Neural crest cell (in vitro differentiated cells): ENCODE results near the gene MRAP2. TPM values are rescaled to one million over a fixed set of nuclear protein-coding genes. Genes with fewer than 3 reads are reported as not detected.

Experiments used
- DNase-seq: peaks from one replicate; pipeline ENCODE4 v3.0.0; 2021; ENCODE audit warnings: low read depth, mixed read lengths, low spot score
- H3K27ac Mint-ChIP-seq: one replicate; pipeline ENCODE4 v1.8.0; 2021; ENCODE audit warnings: mild to moderate bottlenecking, mixed read lengths; ENCODE audit not compliant: unreplicated experiment
- H3K27me3 Mint-ChIP-seq: 2 replicates; pipeline ENCODE4 v1.8.0; 2021; ENCODE audit warnings: low read depth, mild to moderate bottlenecking, mixed read lengths
- H3K36me3 Mint-ChIP-seq: 2 replicates; pipeline ENCODE4 v1.8.0; 2021; ENCODE audit warnings: low read depth, mild to moderate bottlenecking, mixed read lengths
- H3K4me1 Mint-ChIP-seq: 2 replicates; pipeline ENCODE4 v1.8.0; 2021; ENCODE audit warnings: mixed read lengths
- H3K4me3 Mint-ChIP-seq: one replicate; pipeline ENCODE4 v1.8.0; 2021; ENCODE audit warnings: mild to moderate bottlenecking, mixed read lengths
- H3K9me3 Mint-ChIP-seq: 2 replicates; pipeline ENCODE4 v1.8.0; 2021; ENCODE audit warnings: mixed read lengths
- total RNA-seq: library from RNA; stranded (reverse); gene quantifications from 2 replicates; pipeline ENCODE4 v1.2.1, GENCODE V29; 2021
- TF ChIP-seq, protein P1 (sequence below): fragments of 200-600 bp; sonication (generic); conservative IDR thresholded peaks from 2 replicates; pipeline ENCODE4 v1.5.0; 2021; ENCODE audit warnings: antibody characterized with exemption, mild to moderate bottlenecking

MRAP2 gene
- total RNA-seq, 1 donor from 2014 or later: 1.4 TPM

GRCh38 chr6:84035484-84035883, 1.9 kb downstream of the MRAP2 start:
- no peak overlapping the region for H3K27ac Mint-ChIP-seq
- H3K4me1 Mint-ChIP-seq: peaks cover 17% of the 10 kb centered on the region
- H3K27me3 Mint-ChIP-seq: peaks cover 47% of the 10 kb centered on the region
- DNase-seq: no peak
- TF ChIP-seq, protein P1, sequence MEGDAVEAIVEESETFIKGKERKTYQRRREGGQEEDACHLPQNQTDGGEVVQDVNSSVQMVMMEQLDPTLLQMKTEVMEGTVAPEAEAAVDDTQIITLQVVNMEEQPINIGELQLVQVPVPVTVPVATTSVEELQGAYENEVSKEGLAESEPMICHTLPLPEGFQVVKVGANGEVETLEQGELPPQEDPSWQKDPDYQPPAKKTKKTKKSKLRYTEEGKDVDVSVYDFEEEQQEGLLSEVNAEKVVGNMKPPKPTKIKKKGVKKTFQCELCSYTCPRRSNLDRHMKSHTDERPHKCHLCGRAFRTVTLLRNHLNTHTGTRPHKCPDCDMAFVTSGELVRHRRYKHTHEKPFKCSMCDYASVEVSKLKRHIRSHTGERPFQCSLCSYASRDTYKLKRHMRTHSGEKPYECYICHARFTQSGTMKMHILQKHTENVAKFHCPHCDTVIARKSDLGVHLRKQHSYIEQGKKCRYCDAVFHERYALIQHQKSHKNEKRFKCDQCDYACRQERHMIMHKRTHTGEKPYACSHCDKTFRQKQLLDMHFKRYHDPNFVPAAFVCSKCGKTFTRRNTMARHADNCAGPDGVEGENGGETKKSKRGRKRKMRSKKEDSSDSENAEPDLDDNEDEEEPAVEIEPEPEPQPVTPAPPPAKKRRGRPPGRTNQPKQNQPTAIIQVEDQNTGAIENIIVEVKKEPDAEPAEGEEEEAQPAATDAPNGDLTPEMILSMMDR: no peak
- H3K36me3 Mint-ChIP-seq: peaks cover 12% of the 10 kb centered on the region
- peak overlapping the region; percentile 61 for H3K4me3 Mint-ChIP-seq
- H3K9me3 Mint-ChIP-seq: peaks cover 9% of the 10 kb centered on the region

DNA sequence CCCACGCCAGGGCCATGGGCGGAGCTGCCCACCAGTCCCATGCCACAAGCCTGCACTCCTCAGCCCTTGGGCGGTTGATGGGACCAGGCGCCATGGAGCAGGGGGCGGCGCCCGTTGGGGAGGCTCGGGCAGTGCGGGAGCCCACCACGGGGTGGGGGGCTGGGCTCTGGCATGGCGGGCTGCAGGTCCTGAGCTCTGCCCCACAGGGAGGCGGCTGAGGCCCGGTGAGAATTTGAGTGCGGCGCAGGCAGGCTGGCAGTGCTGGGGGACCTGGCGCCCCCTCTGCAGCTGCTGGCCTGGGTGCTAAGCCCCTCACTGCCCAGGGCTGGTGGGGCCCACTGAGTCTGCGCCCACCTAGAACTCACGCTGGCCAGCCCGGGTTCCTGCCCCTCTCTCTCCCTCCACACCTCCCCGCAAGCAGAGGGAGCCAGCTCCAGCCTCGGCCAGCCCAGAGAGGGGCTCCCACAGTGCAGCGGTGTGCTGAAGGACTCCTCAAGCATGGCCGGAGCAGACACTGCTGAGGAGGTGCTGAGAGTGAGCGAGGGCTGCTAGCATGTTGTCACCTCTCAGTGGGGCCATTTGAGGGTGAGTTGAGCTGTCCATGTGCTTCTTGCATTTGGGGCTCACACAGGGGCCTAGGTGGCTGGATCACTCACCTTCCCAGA, 4.0 kb downstream of the MRAP2 start:
- Mint-ChIP-seq H3K27ac (no peak overlapping the region), H3K36me3 (peaks cover 12% of the 10 kb centered on the region)

DNA sequence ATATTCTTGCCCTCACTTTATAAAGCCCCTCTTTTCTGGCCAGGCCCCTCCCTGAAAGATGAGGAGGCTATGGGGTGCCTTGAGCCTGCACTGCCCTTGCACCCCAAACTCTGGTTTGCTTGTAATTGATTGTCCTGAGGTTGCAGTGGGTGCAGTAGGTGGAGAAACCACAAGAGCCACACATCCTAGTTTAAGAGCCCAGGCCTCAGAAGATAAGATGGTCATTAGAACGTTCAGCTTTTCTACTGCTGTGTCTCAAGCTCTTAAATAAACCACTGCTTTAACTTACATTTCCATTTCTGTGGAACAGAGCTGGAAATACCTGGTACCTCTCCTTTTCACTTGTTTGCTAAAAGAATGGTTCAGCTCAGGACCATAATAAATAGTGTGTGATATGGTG, 9.0 kb downstream of the MRAP2 start:
- H3K27me3 Mint-ChIP-seq: no peaks in the 10 kb centered on the region
- H3K4me3 Mint-ChIP-seq: no peak overlapping the region
- TF ChIP-seq, protein P1: no peak
- H3K9me3 Mint-ChIP-seq: peaks cover 8% of the 10 kb centered on the region
- H3K4me1 Mint-ChIP-seq: peaks cover 11% of the 10 kb centered on the region
- DNase-seq: no peak
- peaks cover 3% of the 10 kb centered on the region for H3K36me3 Mint-ChIP-seq
- no peak overlapping the region for H3K27ac Mint-ChIP-seq

More for the DNA sequence above, 4.0 kb downstream of the MRAP2 start:
- Mint-ChIP-seq H3K4me1 (peaks cover 12% of the 10 kb centered on the region), H3K9me3 (peaks cover 12% of the 10 kb centered on the region), H3K4me3 (no peak overlapping the region), H3K27me3 (peaks cover 31% of the 10 kb centered on the region)
- TF ChIP-seq, protein P1: no peak
- DNase-seq: no peak

DNA sequence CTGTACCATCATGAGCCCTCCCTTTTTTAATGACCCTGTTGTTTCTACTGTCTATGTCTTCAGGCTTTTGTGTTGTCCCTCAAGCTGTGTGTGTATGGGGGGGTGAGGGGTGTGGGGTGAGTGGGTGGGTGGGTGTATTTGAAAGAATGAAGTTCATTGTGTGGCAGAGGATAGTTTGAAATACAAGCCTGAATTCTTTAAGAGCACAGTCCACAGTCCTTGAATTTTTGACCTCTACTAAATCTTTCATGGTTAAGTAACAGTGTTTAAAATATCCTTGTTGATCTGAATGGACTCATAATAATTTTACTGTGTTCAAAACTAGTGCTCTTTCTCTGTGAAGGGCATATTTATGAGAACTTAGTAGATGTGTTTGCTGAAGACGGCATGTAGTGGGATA, 10.0 kb downstream of the MRAP2 start:
- Mint-ChIP-seq H3K4me1 (peaks cover 11% of the 10 kb centered on the region), H3K36me3 (no peaks in the 10 kb centered on the region), H3K4me3 (no peak overlapping the region), H3K27ac (no peak overlapping the region), H3K27me3 (no peaks in the 10 kb centered on the region), H3K9me3 (peaks cover 5% of the 10 kb centered on the region)
- TF ChIP-seq, protein P1: no peak
- DNase-seq: no peak

DNA sequence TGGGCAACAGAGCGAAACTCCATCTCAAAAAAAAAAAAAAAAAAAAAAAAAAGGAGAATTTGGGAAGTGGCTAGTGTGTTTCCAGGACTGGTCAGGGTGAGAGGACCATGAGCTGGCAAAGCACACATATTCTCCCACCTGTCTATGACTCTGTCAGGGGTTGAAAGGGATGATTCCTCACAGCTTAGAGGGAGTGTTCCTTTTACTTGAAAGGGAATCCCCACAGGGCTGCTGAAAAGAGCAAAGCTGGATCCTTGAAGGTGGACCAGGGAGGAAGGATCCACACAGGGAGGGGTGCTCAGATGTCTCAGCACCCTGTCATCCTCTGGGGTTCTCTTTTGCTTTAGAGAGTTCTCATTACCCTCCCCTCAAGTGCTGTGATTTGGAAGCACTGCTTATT, 13.2 kb downstream of the MRAP2 start:
- no peaks in the 10 kb centered on the region for H3K36me3 Mint-ChIP-seq
- H3K9me3 Mint-ChIP-seq: peaks cover 3% of the 10 kb centered on the region
- no peak overlapping the region for H3K27ac Mint-ChIP-seq
- H3K4me1 Mint-ChIP-seq: peaks cover 32% of the 10 kb centered on the region
- peaks cover 9% of the 10 kb centered on the region for H3K27me3 Mint-ChIP-seq
- H3K4me3 Mint-ChIP-seq: no peak overlapping the region
- no peak for DNase-seq
- TF ChIP-seq, protein P1: no peak
